ENCODE results near the gene VSX1. TPM values are rescaled to one million over a fixed set of nuclear protein-coding genes. Genes with fewer than 3 reads are reported as not detected.

VSX1 gene
- total and polyA plus RNA-seq, 4 donors, result 0.03 to 0.08 TPM; not detected in 2

- TF ChIP-seq REST (IDR thresholded peaks at IDR 0.05), result no peak
- TF ChIP-seq RAD21 (IDR thresholded peaks at IDR 0.05), result no peak
- TF ChIP-seq HNF4A (conservative IDR thresholded peaks at IDR 0.05), result no peak
- TF ChIP-seq JUND (IDR thresholded peaks at IDR 0.05), result no peak
Measured at GRCh38 chr20:25089096-25089495, 7.2 kb upstream of the VSX1 start (continued).

- Histone ChIP-seq H3K9ac (ENCODE audit: low read depth in 1 of 2, low read length in 2 of 2) (no peak overlapping the region), H3K4me3 (ENCODE audit: low read depth in 1 of 3, low read length in 3 of 3) (no peak overlapping the region), H3K27ac (ENCODE audit: low read depth in 1 of 2, low read length in 2 of 2) (no peak overlapping the region), H3K9me3 (ENCODE audit: control insufficient read depth in 4 of 4, low read length in 3 of 4) (no peaks in the 10 kb centered on the region), H3K4me1 (ENCODE audit: control insufficient read depth in 4 of 4, insufficient read depth in 4 of 4, low read length in 3 of 4) (peaks cover 0 to 9% (median 3%) of the 10 kb centered on the region in 4 donors), H3K36me3 (ENCODE audit: control insufficient read depth in 4 of 4, insufficient read depth in 3 of 4, low read depth in 1 of 4, low read length in 3 of 4) (no peaks in the 10 kb centered on the region), H3K27me3 (ENCODE audit: control insufficient read depth in 4 of 4, insufficient read depth in 4 of 4, low read length in 3 of 4) (peaks cover 0 to 21% (median 5%) of the 10 kb centered on the region in 4 donors)
- 79% methylated on average over 6 of the region's 6 CpGs for WGBS
- no peak for DNase-seq (ENCODE audit: low spot score)
- TF ChIP-seq MAX (IDR thresholded peaks at IDR 0.05) (no peak), CTCF (IDR thresholded peaks at IDR 0.05; ENCODE audit: low read depth, low read length, missing input control) (no peak), YY1 (IDR thresholded peaks at IDR 0.05) (no peak)
Measured at GRCh38 chr20:25088267-25088666, 6.3 kb upstream of the VSX1 start.

- Histone ChIP-seq H3K27me3 (ENCODE audit: control insufficient read depth in 4 of 4, insufficient read depth in 4 of 4, low read length in 3 of 4) (peaks cover 3 to 24% (median 5%) of the 10 kb centered on the region in 4 donors), H3K4me1 (ENCODE audit: control insufficient read depth in 4 of 4, insufficient read depth in 4 of 4, low read length in 3 of 4) (peaks cover 0 to 9% (median 5%) of the 10 kb centered on the region in 4 donors), H3K36me3 (ENCODE audit: control insufficient read depth in 4 of 4, insufficient read depth in 3 of 4, low read depth in 1 of 4, low read length in 3 of 4) (no peaks in the 10 kb centered on the region), H3K9ac (ENCODE audit: low read depth in 1 of 2, low read length in 2 of 2) (no peak overlapping the region), H3K27ac (ENCODE audit: low read depth in 1 of 2, low read length in 2 of 2) (no peak overlapping the region), H3K4me3 (ENCODE audit: low read depth in 1 of 3, low read length in 3 of 3) (no peak overlapping the region), H3K9me3 (ENCODE audit: control insufficient read depth in 4 of 4, low read length in 3 of 4) (no peaks in the 10 kb centered on the region)
- TF ChIP-seq CTCF (IDR thresholded peaks at IDR 0.05; ENCODE audit: low read depth, low read length, missing input control), result no peak
- TF ChIP-seq MAX (IDR thresholded peaks at IDR 0.05), result no peak
- TF ChIP-seq FOXA1 (IDR thresholded peaks at IDR 0.05), result no peak
- WGBS, result 83% methylated on average over 4 of the region's 4 CpGs
- no peak for DNase-seq (ENCODE audit: low spot score)
Measured at GRCh38 chr20:25087186-25087929, 5.4 kb upstream of the VSX1 start.
